Suprapubic skin (tissue), 4 donors: ENCODE results near the gene RGS1. TPM values are rescaled to one million over a fixed set of nuclear protein-coding genes. Genes with fewer than 3 reads are reported as not detected.

Experiments
- DNase-seq, 2 donors: peaks; one replicate each; pipeline ENCODE4 v3.0.0-alpha.2; 2019; ENCODE audit warnings: low spot score in 2 of 2
- H3K27ac ChIP-seq: fragments of 200-600 bp; sonication (generic); one replicate; pipeline ENCODE4 v1.5.1; 2019
- H3K27me3 ChIP-seq: fragments of 200-600 bp; sonication (generic); one replicate; pipeline ENCODE4 v1.5.1; 2019
- H3K36me3 ChIP-seq: fragments of 200-600 bp; sonication (generic); one replicate; pipeline ENCODE4 v1.5.1; 2019
- H3K4me1 ChIP-seq: fragments of 200-600 bp; sonication (generic); one replicate; pipeline ENCODE4 v1.5.1; 2019
- H3K4me3 ChIP-seq: fragments of 200-600 bp; sonication (generic); one replicate; pipeline ENCODE4 v1.5.1; 2019; ENCODE audit warnings: mild to moderate bottlenecking
- H3K9me3 ChIP-seq: fragments of 200-600 bp; sonication (generic); one replicate; pipeline ENCODE4 v1.5.1; 2019
- CTCF ChIP-seq, 2 donors: fragments of 200-600 bp in 1 of 2; fragments of 450-650 bp in 1 of 2; sonication (generic) in 1 of 2; IDR thresholded peaks; one replicate each; pipeline ENCODE4 v1.5.1; 2016 to 2019; ENCODE audit warnings: antibody characterized with exemption in 2 of 2, mild to moderate bottlenecking in 1 of 2, moderate library complexity in 1 of 2
- EP300 ChIP-seq: sonication (generic); formaldehyde crosslinking; IDR thresholded peaks from one replicate; pipeline ENCODE4 v1.6.1; 2017; ENCODE audit warnings: antibody characterized with exemption
- POLR2A ChIP-seq, 2 donors: fragments of 450-650 bp; IDR thresholded peaks; one replicate each; pipeline ENCODE4 v1.6.1; 2017; ENCODE audit warnings: antibody characterized with exemption in 2 of 2, mild to moderate bottlenecking in 2 of 2, moderate library complexity in 2 of 2
- POLR2AphosphoS5 ChIP-seq, 3 donors: sonication (generic); formaldehyde crosslinking; IDR thresholded peaks; one replicate each; pipeline ENCODE4 v1.6.1; 2017; ENCODE audit warnings: antibody characterized with exemption in 3 of 3
- WGBS: methylation state at CpG from one replicate; pipeline ENCODE4 v1.1.5; 2018; 5-methylcytosine and 5-hydroxymethylcytosine counted together
- total RNA-seq, 4 donors: library from RNA; depleted of rRNA; stranded (reverse); fragments of >200 nt; gene quantifications; one replicate each; pipeline ENCODE4 v1.1.0, GENCODE V29; 2016

The RGS1 gene
- total RNA-seq = 10 to 100 TPM in 2 of 4 donors, 1 to 10 TPM in 2; 5.3 to 20.8 (median 13.8) TPM

- TF ChIP-seq POLR2A (IDR thresholded peaks at IDR 0.05) = peak in 1 of 2 donors; percentile 83
- no peak for TF ChIP-seq EP300
- TF ChIP-seq CTCF (IDR thresholded peaks at IDR 0.05) = no peak
- TF ChIP-seq POLR2AphosphoS5 (IDR thresholded peaks at IDR 0.05) = peak in 1 of 3 donors; percentile 43
- DNase-seq = no peak
- no peak within 1 kb of the TSS for H3K27ac ChIP-seq
Measured at GRCh38 chr1:192575499-192576189, at the start of gene RGS1. TSS of gene RGS1 (plus strand) at chr1:192575773. CDS start at chr1:192575793, 20 bp downstream.

GRCh38 chr1:192527111-192527795, 48.3 kb upstream of the RGS1 start:
- 92% methylated on average over 5 of the region's 5 CpGs for WGBS
- no peak for TF ChIP-seq POLR2AphosphoS5 (IDR thresholded peaks at IDR 0.05)
- Histone ChIP-seq H3K9me3 (no peaks in the 10 kb centered on the region), H3K27ac (no peak overlapping the region), H3K27me3 (no peaks in the 10 kb centered on the region), H3K4me3 (no peak overlapping the region), H3K36me3 (no peaks in the 10 kb centered on the region), H3K4me1 (no peaks in the 10 kb centered on the region)
- no peak for DNase-seq

More at GRCh38 chr1:192575499-192576189, at the start of gene RGS1:
- WGBS = 71% methylated on average over 7 of the region's 7 CpGs
- H3K4me3 ChIP-seq = peak within 1 kb of the TSS; percentile 2
- H3K9me3 ChIP-seq = no peaks in the 10 kb centered on the region
- no peaks in the 10 kb centered on the region for H3K27me3 ChIP-seq
- H3K4me1 ChIP-seq = no peaks in the 10 kb centered on the region
- no peaks in the 10 kb centered on the region for H3K36me3 ChIP-seq

- DNase-seq = no peak
- no peak for TF ChIP-seq CTCF (IDR thresholded peaks at IDR 0.05)
- TF ChIP-seq EP300 = no peak
- TF ChIP-seq POLR2AphosphoS5 (IDR thresholded peaks at IDR 0.05) = no peak
- TF ChIP-seq POLR2A (IDR thresholded peaks at IDR 0.05) = no peak
- no peak overlapping the region for H3K4me3 ChIP-seq
Measured at GRCh38 chr1:192527950-192528349, 47.6 kb upstream of the RGS1 start.

GRCh38 chr1:192529031-192529755, 46.4 kb upstream of the RGS1 start:
- no peaks in the 10 kb centered on the region for H3K27me3 ChIP-seq
- no peak for DNase-seq
- no peak overlapping the region for H3K4me3 ChIP-seq
- WGBS = 78% methylated on average over 3 of the region's 3 CpGs
- H3K27ac ChIP-seq = no peak overlapping the region
- no peaks in the 10 kb centered on the region for H3K9me3 ChIP-seq
- TF ChIP-seq EP300 = no peak
- TF ChIP-seq POLR2AphosphoS5 (IDR thresholded peaks at IDR 0.05) = no peak
- H3K36me3 ChIP-seq = no peaks in the 10 kb centered on the region
- H3K4me1 ChIP-seq = no peaks in the 10 kb centered on the region

More at GRCh38 chr1:192527950-192528349, 47.6 kb upstream of the RGS1 start:
- Histone ChIP-seq H3K4me1 (no peaks in the 10 kb centered on the region), H3K9me3 (no peaks in the 10 kb centered on the region), H3K27ac (no peak overlapping the region), H3K27me3 (no peaks in the 10 kb centered on the region), H3K36me3 (no peaks in the 10 kb centered on the region)

GRCh38 chr1:192529811-192530210, 45.8 kb upstream of the RGS1 start:
- Histone ChIP-seq H3K36me3 (no peaks in the 10 kb centered on the region), H3K4me3 (no peak overlapping the region), H3K27ac (peak overlapping the region; percentile 28), H3K9me3 (no peaks in the 10 kb centered on the region), H3K4me1 (no peaks in the 10 kb centered on the region), H3K27me3 (no peaks in the 10 kb centered on the region)
- DNase-seq = no peak
- WGBS = 88% methylated on average over 1 of the region's 1 CpG
- TF ChIP-seq CTCF (IDR thresholded peaks at IDR 0.05) (no peak), POLR2AphosphoS5 (IDR thresholded peaks at IDR 0.05) (no peak), POLR2A (IDR thresholded peaks at IDR 0.05) (no peak), EP300 (no peak)

- H3K27me3 ChIP-seq = no peaks in the 10 kb centered on the region
- peak overlapping the region; percentile 28 for H3K27ac ChIP-seq
- H3K9me3 ChIP-seq = no peaks in the 10 kb centered on the region
- no peaks in the 10 kb centered on the region for H3K36me3 ChIP-seq
- DNase-seq = no peak
- TF ChIP-seq POLR2AphosphoS5 (IDR thresholded peaks at IDR 0.05) (no peak), EP300 (no peak), CTCF (IDR thresholded peaks at IDR 0.05) (no peak)
- no peaks in the 10 kb centered on the region for H3K4me1 ChIP-seq
- H3K4me3 ChIP-seq = no peak overlapping the region
- 29% methylated on average over 2 of the region's 2 CpGs for WGBS
Measured at GRCh38 chr1:192530254-192530653, 45.3 kb upstream of the RGS1 start.
